Nephron (organoid): ENCODE results near the gene GNG7.

ENCODE experiments used
- H3K27ac Mint-ChIP-seq, 3 experiments: 2 replicates each; pipeline ENCODE4 v1.8.0; 2020; ENCODE audit warnings: mixed read lengths in 3 of 3, mild to moderate bottlenecking in 2 of 3, moderate library complexity in 1 of 3
- H3K27me3 Mint-ChIP-seq: 2 replicates; pipeline ENCODE4 v1.8.0; 2021; ENCODE audit warnings: low read depth, mild to moderate bottlenecking, moderate library complexity, mixed read lengths
- H3K36me3 Mint-ChIP-seq: 2 replicates; pipeline ENCODE4 v1.8.0; 2020; ENCODE audit warnings: low read depth, mixed read lengths
- H3K4me1 Mint-ChIP-seq: 2 replicates; pipeline ENCODE4 v1.8.0; 2020; ENCODE audit warnings: mixed read lengths
- H3K4me3 Mint-ChIP-seq, 3 experiments: 2 replicates each; pipeline ENCODE4 v1.8.0; 2020; ENCODE audit warnings: mild to moderate bottlenecking in 3 of 3, mixed read lengths in 3 of 3, moderate library complexity in 2 of 3
- H3K9me3 Mint-ChIP-seq: 2 replicates; pipeline ENCODE4 v1.8.0; 2020; ENCODE audit warnings: mixed read lengths
- TF ChIP-seq, protein P1 (sequence below), 3 experiments: fragments of 200-600 bp; sonication (generic); IDR thresholded peaks; one replicate each; pipeline ENCODE4 v1.5.0; 2021; ENCODE audit warnings: antibody characterized with exemption in 3 of 3; ENCODE audit not compliant: unreplicated experiment in 3 of 3

The GNG7 gene

DNA sequence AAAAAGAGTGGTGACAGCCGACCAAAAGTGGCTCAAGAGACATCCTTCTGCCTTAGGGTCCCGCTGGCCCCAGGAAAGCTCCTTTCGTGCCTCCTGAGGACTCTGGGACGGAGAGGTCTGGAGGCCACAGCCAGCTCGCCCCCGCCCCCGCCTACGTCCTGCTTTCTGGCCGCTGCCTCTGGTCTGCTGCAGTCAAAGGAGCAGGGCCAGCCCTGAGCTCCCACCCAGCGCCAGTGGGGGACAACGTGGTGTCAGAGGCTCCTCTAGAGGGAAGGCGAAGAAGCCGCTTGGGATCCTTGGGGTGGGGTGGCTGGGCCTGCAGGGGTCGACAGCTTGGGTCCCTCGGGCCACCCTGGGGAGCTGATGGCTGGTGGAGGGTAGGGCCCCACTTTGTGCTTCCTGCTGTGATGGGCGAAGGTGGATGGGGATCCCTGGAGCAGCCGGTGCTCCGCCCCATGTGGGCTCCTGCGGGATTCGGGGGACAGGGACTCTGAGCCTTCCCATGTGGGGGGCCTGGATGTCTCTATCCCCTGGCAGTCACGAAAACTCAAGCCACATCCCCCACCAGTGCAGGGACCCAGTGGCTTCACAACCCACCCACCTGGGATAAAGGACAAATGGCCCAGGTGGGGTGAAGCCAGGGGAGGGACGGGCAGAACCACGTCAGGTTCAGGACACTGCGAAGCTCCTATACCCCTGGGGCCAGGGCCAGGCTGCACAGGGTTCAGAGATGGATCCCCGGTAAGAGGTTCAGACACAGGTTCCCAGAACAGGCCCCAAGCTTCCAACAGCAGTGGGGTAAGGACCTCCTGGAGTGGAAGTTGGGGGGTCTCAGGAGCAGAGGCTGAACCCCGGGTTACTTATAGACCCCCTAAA, 27.7 kb upstream of the GNG7 start:
- Mint-ChIP-seq H3K9me3 (no peaks in the 10 kb centered on the region), H3K27ac (no peak overlapping the region), H3K27me3 (peaks cover 25% of the 10 kb centered on the region), H3K4me1 (peaks cover 6% of the 10 kb centered on the region), H3K4me3 (no peak overlapping the region), H3K36me3 (peaks cover 11% of the 10 kb centered on the region)
- TF ChIP-seq, protein P1, sequence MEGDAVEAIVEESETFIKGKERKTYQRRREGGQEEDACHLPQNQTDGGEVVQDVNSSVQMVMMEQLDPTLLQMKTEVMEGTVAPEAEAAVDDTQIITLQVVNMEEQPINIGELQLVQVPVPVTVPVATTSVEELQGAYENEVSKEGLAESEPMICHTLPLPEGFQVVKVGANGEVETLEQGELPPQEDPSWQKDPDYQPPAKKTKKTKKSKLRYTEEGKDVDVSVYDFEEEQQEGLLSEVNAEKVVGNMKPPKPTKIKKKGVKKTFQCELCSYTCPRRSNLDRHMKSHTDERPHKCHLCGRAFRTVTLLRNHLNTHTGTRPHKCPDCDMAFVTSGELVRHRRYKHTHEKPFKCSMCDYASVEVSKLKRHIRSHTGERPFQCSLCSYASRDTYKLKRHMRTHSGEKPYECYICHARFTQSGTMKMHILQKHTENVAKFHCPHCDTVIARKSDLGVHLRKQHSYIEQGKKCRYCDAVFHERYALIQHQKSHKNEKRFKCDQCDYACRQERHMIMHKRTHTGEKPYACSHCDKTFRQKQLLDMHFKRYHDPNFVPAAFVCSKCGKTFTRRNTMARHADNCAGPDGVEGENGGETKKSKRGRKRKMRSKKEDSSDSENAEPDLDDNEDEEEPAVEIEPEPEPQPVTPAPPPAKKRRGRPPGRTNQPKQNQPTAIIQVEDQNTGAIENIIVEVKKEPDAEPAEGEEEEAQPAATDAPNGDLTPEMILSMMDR (IDR thresholded peaks at IDR 0.05; ENCODE audit: unreplicated experiment in 3 of 3): no peak

DNA sequence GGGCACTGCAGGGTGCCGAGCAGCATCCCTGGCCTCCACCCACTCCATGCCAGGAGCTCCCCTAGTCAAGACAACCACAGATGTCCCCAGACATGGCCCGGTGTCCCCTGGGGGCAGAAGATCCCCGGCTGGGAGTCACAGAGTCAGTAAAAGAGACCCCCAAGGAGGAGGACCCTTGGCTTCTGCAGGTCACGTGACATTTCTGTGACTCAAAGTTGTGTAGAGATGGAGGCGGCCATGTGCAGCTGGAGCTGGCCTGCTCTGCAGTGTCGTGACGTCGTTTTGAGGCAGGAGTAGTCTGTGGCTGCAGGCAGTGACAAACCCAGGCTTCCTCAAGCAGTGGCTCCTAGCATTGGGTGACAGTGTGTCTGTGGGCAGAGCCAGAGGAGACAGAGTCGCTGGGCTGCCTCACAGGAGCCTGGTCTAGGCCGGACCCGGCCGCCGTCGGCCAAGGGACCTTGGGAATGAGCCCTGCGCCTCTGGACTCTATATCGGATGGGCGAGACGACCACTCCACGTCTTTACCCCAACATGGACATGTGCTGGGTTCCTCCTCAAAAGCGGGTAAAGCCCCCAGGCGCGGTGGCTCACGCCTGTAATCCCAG, 26.4 kb upstream of the GNG7 start:
- TF ChIP-seq, protein P1 (IDR thresholded peaks at IDR 0.05; ENCODE audit: unreplicated experiment in 3 of 3): no peak
- H3K36me3 Mint-ChIP-seq: peaks cover 1% of the 10 kb centered on the region
- H3K27ac Mint-ChIP-seq: no peak overlapping the region
- H3K9me3 Mint-ChIP-seq: no peaks in the 10 kb centered on the region
- H3K4me3 Mint-ChIP-seq: no peak overlapping the region
- H3K4me1 Mint-ChIP-seq: peaks cover 6% of the 10 kb centered on the region
- peaks cover 31% of the 10 kb centered on the region for H3K27me3 Mint-ChIP-seq

DNA sequence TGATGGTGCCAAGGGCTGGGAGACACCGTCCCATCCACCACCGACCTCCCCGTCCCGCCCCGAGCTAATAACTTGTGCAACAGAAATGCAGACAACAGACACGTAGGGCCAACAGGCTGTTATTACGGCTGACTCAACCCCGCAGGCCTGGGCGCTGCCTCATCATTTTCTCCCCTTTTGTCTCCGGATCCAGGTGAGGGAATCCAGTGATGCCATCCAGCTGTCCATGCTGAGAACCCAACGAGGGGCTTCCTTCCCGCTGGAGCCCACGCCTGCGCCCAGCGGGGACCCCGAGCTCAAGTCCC, 25.1 kb upstream of the GNG7 start:
- Mint-ChIP-seq H3K27ac (no peak overlapping the region), H3K27me3 (peaks cover 37% of the 10 kb centered on the region), H3K9me3 (no peaks in the 10 kb centered on the region), H3K36me3 (no peaks in the 10 kb centered on the region), H3K4me3 (no peak overlapping the region), H3K4me1 (peaks cover 6% of the 10 kb centered on the region)
- TF ChIP-seq, protein P1 (IDR thresholded peaks at IDR 0.05; ENCODE audit: unreplicated experiment in 3 of 3): no peak

DNA sequence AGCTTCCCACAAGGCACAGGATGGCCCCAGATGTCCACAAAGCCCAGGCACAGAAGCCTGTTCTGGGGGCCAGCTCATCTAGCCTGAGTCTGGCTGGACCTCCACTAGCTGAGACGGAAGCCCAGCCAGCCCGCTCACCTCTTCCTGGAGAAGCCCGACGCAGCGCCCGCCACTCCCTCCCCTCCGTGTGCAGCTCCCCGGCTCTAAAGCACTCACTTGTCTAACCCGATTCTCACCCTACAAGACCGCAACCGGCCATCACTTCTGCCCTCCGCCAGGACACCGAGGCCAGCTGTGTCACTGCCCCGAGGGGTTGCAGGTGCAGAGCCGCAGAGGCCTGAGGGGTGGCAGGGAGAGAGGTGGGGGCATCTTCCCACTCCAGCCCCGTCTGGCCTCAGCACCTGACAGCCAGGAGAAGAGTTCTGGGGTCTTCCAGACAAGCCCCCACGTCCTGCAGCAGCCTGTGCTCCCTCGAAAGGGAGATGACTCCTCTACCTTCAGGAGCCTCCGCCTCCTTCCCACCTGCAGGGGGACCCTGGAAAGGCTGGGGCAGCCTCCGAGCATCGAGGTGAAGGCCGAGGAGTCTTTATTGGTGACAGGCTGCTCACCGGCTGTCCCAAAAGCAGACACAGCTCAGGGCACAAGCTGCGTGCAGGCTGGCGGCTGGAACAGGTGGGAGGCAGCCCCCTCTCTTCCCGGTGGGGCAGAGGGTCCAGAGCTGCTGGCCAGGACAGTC, 24.6 kb upstream of the GNG7 start:
- Mint-ChIP-seq H3K4me1 (peaks cover 6% of the 10 kb centered on the region), H3K27ac (no peak overlapping the region), H3K4me3 (no peak overlapping the region), H3K27me3 (peaks cover 41% of the 10 kb centered on the region), H3K9me3 (no peaks in the 10 kb centered on the region), H3K36me3 (no peaks in the 10 kb centered on the region)
- TF ChIP-seq, protein P1 (IDR thresholded peaks at IDR 0.05; ENCODE audit: unreplicated experiment in 3 of 3): no peak

DNA sequence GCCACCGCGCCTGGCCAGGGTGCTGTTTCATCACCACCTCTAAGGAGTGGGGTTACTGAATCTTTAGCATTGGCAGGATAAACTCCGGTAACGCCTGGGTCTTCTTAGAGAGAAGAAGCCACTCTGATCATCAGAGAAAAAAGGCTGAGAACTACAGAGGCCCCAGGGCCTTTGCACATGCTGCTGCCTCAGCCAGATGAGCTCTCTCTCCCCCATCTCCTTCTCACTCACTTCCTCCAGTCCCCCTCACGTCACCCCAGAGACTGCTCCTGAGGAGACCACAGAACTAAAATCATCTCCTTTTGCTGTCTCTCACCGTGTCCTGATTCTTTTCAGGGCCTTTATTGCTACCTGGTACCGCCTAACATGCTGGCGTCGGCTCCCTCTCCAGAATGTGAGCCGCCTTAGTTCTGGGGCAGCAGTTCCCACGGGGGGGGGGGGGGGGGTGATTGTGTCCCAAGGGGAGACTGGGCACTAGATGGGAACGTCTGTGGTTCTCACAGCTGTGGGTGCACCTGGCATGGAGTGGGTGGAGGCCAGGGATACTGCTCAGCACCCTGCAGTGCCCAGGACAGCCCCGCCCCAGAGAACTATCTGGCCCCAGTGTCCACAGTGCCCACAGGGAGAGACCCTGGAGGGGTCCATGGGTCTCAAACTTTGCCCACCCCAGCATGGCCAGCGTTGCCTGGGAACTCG, 23.8 kb upstream of the GNG7 start:
- H3K27me3 Mint-ChIP-seq: peaks cover 47% of the 10 kb centered on the region
- TF ChIP-seq, protein P1 (IDR thresholded peaks at IDR 0.05; ENCODE audit: unreplicated experiment in 3 of 3): no peak
- peaks cover 6% of the 10 kb centered on the region for H3K4me1 Mint-ChIP-seq
- H3K36me3 Mint-ChIP-seq: no peaks in the 10 kb centered on the region
- H3K4me3 Mint-ChIP-seq: no peak overlapping the region
- H3K27ac Mint-ChIP-seq: no peak overlapping the region
- H3K9me3 Mint-ChIP-seq: no peaks in the 10 kb centered on the region
